Hematopoietic multipotent progenitor cell treated with erythropoietin and hydrocortisone succinate and interleukin-3 and kit ligand, for 15 days (in vitro differentiated cells): ENCODE results near the gene CD200.

Experiments used
- DNase-seq: peaks from one replicate; pipeline ENCODE4 v3.0.0-alpha.2; 2015; ENCODE audit warnings: low spot score

CD200 gene

DNA sequence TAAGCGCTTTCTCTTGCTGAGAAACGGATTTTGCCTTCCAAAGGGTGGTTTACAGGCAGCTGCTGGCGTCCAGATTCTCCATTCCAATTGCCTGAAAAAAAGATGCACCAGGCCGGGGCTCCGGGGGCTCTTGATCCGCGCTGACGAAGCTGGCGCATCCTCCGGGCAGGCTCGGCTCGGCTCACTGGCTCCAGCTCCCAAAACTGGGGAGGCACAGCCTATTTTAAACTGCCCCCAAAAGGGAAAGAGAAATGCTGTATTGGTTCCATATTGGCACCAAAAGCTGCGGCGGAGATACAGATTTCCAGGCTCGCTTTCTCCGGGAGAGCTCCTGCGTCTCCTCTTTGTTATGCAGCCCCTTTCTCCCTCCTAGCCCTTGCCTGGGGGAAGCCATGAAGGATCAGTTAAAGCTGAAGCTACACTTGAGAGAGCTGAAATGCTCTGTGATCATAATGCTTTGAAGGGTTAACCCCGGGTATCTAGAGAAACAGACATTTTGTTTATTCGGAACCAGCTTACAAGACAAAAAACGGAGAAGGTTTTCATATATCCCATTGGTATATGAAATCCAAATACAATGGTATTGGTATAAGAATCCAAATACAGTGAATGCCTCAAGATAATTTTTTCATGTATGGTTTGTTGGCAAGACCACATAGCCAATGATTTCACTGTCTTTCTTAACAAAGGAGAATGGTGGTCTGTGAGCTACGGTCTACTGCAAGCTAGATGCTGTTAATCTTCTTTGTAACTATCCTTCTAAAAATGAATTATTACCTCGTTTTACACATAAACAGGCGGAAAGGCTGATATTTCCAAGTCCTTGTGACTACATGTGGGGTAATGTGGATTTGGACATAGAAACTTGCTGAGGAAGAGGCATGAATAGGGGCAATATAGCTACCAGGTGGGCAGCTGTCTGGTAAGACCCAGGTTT, 693 bp downstream of the CD200 start:
- DNase-seq: no peak

DNA sequence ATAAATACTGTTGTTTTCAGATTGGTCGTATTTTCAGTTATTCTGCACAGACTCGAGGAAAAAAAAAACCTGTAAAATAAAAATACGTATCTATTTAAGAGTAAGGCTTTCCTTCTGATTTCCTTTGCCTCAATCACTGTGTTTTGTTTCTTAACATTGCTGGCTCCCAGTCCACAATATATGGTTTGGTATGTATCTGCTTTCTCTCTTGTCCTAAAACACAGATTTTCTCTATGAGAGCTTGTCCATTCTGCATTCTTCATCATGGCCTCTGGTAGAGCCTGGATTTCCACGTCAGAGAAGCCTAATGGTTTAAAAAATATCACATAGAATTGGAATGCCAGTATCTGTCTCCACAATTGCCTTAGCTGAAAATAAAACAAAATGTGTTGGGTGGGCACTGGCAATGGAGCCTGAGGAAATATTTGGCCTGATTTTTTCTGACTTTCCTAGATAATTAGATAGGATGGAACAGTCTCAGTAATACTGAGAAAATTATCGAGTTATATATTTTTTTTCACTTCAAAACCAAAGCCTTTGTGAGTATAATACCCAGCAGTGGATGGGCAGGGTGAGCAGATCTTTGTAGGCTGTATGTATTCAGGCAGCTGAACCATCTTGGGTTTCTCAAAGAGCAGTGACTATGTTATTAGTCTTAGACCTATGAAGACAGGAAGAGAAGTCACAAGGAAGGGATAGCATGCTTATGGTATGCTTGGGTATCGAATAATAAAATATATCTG, 1.9 kb downstream of the CD200 start:
- no peak for DNase-seq

DNA sequence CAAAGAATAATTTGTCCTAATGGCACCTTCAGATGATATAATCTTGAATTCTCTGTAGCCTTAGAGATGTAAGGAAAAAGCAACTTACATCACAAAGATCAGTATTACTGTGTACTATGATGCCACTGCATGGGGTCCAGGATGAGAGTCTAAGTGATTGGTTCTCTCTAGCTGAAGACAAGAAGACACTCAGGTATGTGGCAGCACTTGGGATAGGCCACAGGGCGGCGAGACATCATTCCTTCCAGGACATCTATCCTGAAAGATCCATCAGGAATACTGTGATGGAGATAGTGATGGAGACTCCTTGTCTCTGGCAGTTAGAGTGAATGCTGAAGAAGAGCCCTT, 2.5 kb downstream of the CD200 start:
- no peak for DNase-seq

DNA sequence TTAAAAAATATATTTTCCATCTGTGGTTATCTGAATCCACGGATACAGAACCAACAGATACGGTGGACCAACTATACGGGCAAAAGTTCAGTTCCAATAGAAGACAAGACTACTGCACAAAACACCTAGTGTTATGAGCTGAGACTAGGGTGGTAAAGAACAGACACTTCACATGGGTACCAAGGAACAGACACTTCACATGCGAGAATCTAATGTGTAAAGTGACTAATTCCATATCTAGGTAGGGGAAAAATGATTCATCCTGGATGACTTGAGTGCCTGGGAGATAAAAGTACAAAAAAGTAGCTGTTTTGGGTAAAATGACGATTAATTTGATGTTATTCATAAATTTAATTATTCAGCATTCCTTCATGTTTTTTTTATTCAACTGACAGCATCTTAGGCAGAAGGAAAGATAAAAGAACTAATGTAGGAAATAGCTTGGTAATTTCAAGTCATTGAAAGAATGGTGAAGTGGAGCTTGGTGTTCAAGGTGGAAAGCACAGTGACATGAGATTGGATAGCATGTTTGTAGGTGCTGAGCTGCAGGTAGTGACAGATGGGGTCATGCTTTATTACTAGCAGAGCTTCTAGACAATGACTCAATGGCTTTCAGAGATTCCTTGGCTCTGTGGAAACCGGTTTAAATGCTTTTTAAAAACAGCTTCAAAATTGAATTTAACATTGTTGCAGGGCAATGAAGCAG, 5.2 kb downstream of the CD200 start:
- DNase-seq: no peak

DNA sequence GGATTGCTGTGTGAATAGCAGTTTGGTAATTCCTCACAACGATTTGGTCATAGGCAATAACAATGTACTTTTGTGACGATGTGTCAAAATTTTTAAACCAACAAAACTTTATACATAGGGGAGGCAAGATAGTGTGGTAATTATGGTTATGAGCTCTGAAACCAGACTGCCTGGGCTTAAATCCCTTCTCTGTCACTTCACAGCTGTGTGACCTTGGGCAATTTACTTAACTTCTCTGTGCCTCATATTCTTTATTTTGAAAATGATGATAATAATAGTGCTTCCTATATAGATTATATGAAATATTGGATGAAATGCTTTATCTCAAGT, 5.7 kb downstream of the CD200 start:
- no peak for DNase-seq

DNA sequence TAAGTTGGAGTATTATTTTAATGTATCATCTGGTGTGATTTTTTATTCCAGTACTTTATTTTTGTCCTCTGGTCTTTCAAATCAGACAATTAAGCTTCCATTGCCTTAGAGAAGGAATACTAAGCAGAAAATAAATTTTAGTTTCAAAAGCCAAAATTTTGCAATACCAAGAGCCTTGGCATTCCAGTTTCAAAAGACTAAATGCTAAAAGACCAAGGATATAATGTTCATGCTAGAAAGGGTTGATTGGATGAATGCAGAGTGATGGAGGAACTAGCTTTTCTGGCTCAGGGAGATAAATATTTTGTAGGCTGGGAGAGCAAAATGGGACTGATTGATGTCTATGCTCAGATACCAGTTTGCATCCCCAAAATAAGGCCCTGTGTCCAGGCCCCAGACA, 6.2 kb downstream of the CD200 start:
- DNase-seq: no peak

DNA sequence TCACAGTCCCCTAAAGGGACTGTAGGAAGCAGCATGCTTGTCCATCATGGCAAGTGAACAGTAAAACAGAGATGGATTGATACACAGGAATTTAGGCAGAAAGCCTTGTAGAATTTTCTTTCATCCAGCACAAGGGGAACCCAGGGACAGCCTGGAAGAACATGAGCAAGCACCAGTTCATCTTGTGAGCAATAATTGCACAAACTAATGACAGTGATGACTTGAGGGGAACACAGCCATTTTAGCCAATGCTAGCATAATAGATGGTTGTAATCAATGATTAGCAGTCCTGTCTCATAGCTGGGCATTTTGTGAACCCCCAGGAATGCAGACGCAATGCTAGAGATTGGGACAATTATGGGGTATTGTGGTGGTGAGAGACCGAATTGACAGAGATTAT, 6.7 kb downstream of the CD200 start:
- no peak for DNase-seq

DNA sequence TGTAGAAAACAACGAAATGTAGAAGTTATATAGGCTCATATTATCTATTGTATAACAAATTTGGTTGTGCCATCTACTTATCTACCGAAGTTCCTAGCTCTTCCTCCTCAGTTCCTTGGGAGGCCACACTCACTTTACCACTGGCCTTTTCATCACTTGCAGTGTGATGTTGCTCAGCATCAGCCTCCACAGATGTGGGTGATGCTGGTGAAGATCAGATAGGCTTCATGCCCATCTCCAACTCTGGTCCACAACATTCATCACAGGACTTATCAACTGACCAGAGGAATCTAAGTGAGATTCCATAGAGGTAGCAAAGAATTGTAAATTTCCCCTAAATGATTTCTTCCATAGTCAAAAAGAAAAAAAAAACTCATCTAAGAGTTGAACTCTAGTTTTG, 8.4 kb downstream of the CD200 start:
- DNase-seq: no peak

DNA sequence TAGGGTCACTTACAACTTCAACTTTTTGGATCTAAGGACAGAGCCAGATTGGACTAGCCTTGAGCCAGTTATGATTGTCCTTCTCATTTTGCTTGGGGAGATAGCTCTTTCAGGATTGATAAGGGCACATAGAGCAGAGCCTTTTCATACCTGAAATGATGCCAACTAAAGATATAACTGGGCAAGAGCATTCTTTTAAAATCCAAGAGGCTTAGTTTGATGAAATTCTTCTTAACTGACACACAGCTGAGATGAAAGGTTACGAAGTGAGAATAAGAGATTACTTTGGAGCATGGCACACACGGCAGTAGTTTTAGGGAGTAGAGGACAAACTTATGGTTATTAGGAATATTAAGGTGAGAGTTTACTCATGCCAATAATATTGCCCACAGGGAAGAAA, 12.7 kb downstream of the CD200 start:
- no peak for DNase-seq

DNA sequence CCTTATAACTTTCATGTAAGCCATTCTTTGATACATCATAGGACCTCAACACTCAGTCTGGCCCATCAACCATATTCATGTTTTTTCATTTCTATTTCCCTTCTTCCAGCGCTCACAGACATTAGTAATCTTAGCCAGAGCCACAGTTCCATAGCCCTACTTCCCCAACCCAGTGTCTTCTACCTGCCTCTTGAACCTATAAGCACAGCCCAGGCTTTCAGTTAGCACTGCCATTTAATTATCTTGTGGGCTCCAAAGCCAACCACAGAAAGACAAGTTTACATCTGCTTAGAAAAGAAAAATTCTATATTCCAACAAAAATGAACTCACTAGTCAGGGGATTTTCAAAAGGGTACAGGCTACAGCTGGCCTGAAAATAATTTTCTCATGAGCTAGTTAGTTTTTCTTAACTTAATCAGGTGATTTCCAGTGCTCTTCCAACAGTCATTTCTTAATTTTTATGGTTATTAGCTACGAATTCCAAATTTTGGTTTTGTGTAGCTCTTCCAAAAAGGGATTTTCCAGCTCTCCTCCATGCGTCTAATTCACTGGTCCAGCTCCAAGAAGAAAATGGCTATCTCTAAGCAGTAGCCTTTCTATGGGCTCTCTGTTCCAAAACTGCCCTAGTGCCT, 13.7 kb downstream of the CD200 start:
- no peak for DNase-seq

DNA sequence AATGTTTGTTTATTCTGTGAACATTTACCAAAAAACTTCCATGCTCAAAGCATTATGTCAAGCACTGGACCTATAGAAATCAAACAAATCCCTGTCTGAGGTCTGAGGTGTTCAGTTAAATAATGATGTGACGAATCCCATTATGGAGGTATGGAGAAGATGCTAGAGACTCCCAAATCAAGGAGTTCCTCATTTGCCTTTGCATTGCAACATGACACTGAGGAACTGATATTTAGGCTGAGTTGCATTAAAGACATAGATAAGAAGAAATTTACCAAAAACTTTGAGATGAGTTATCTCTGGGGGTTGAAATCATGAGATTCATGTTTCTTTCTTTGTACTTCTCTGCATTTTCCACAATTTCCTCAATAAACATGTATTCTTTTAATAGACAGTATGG, 16.0 kb downstream of the CD200 start:
- DNase-seq: no peak

DNA sequence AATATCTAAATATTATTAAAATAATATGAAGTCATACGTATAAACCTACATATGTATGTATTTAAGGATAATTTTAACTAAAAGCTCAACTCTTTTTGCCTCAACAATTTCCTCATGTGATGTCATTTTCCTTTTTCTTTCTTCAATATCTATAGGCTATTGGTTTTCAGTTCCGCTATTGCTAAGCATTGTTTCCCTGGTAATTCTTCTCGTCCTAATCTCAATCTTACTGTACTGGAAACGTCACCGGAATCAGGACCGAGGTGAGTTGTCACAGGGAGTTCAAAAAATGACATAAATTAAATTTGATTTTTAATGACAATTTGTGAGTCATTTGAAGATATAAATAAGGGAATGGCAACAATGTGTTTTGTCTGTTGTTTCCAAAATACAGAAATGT, 16.6 kb downstream of the CD200 start:
- no peak for DNase-seq

DNA sequence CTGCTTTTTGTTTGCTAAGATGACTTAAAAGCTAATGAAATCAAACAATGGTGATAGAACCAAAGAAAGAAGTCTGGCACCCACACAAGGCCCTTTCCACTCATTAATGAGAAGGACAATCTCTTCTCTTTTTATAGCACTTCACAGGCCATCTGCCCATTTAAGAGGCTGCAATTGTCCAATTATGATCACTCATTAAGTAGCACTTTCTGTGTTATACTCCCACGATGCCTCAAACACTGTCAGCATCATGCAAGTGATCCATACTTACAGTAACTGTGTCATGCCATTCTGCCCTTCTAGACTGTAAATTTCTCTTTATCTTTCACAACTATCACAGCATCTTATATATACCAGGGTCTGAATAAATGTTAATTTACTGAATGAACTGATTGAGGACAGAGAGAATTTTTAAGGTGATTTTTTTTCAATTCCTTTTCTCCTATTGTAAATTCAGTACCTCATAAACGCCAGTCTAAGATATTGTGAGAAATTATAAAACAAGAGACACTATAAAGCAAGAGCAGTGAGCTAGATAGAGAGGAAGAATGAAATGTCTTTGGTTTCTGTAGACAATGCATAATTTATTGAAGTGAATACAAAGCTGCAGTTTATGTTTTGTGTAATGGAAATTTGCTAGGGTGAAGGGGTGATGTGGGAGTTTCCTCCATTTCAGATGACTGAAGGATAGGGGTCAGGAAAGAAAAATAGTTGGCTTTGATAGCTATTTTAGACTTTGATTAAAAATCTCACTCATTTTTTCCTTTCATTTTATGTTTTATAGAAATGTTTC, 17.3 kb downstream of the CD200 start:
- DNase-seq: no peak

DNA sequence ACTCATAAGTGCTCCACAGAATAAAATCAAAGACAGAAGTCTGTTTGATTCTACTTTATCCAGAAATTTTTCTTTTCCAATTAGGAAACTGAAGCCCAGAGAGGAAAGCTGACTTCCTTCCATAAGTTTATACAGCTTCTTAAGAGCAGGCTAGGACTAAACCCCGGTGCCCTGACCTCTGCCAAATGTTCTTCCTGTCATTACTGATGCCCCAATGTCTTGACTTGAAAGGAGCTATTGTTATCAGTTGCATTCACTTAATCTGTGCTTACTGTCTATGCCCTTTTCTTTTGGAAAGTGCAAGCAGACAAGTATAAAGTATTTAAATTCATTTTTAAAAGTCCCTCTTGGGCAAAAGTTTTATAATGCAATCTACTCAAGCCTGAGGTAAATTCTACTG, 18.1 kb downstream of the CD200 start:
- DNase-seq: no peak

DNA sequence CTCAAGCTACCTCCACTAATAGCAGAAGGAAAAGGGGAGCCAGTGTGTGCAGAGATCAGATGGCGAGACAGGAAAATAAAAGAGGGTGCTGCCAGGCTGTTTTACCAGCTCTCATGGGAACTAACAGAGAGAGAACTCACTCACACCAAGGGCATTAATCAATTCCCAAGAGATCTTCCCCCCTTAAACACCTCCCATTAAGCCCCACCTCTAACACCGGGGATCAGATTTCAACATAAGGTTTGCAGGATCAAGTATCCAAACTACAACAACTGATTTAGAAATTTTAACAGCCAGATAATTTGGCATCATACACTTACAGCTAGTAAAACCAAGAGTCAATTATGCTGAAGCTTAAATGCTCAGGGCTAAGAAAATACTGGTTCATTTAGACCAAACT, 18.9 kb downstream of the CD200 start:
- no peak for DNase-seq

DNA sequence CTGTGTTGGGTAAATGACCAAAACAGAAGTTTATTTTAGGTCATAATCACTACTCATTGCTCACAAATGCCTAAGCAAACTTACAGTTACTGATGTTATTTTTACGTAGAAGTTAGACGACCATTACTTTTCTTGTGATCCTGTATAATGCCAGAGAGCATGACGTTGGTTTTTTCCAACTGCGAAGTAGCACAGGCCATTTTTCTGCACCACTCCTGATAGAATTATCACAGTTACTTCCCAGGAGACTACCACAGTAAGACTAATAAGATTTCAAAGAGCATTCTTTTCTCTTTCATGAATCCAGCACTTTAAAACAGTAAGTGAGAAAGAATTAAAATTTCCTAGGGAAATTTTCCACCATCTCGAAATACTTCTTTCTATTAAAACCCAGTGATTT, 19.8 kb downstream of the CD200 start:
- no peak for DNase-seq

DNA sequence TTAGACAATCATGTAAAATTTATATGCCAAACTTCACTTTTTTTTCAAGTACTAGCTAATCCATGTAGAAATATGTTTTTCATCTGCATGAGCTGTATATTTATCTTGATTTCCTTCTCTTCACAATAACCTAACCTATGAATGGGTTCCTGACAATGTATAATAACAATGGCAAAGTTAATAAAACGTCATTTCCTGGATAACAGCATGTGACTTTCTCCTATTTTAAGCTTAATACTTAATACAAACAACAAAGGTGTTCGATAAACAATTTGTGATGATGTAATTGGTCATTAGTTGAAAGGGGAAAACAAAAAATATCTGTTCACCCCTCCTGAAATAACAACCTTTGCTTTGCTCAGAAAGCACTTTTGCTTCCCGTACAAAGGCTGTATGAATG, 20.4 kb downstream of the CD200 start:
- DNase-seq: no peak

DNA sequence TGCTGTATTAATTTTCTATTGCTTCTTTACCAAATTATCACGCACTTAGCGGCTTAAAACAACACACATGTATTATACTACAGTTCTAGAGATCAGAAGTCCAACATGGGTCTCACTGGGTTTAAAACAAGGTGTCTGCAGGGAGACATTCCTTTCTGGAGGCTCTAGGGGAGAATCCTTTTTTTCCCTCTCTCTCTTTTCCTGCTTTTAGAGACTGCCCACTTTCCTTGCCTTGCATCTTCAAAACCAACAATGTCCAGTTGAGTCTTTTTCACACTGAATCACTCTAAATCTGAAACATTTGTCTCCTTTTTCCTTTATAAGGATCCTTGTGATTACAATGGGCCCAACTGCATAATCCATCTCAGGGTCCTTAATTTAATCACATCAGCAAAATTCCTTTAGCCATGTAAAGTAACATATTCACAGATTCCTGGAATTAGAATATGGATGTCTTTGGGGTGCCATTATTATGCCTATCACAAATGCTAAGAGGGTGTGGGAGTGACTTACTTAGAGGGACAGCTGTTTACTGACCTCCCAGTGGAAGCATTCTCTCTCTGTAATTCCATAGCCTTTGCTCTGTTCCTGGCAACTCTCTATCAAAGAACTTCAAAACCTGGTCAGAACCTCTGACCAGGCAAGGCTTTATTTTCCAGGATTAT, 21.8 kb downstream of the CD200 start:
- no peak for DNase-seq

DNA sequence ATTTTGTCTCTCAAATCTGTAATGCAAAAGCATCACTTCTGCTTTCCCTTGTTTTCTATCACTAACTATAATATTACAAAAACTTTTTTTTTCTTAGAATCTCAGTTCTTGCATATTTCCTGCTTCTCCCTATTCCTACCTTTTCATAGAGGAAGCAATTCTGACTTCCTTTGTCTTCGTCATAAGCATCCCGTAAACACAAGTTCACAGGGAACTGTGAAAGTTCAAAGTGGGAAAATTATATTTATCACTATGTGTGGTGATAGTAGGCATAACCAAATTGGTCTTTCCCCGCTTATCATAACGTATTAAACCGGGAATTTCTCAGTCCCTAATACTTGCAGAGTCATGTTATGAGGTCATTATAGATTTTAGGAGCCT, 22.3 kb downstream of the CD200 start:
- no peak for DNase-seq

DNA sequence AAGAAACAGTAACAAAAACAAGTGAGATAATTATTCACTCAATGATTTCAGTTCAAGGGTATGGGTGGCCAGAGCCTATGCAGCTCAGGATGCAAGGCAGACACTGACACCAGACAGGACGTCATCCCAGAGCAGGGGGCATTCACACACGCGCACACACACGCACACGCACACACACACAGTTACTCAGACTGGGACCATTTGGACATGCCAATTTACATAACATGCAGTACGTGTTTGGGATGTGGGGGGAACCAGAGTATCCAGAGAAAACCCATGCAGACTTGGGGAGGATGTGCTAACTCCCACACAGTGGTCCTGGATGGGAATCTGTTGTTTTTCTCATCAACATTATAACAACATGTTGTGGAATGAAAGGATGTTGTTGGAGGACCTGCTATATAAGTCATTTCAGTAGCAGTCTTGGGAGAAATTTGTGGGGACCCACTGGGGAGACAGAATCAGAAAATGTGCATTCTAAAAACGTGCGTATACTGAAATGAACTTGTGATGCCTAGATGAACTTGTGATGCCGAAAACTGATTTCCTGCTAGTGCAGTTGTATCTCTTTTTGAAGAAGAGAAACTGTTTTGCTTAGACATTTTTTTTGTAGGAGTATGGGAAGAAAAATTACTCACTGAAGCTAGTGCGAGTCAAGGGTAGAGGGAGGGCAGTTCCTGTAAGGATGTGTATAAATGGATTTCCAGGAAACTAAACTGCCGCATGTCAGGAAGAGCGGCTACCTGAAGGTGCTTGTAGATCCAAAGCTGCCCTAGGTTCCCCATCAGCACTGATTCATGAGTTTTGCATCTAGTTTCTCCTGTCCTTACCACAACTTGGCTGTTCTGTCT, 25.2 kb downstream of the CD200 start:
- DNase-seq: no peak
